NCI-H748 (cell line): ENCODE measurements around the gene ETS1.

Experiments used
- DNase-seq: peaks from one replicate; lab custom pipeline; 2025; ENCODE audit not compliant: unreplicated experiment; lab: John Stamatoyannopoulos, UW

ETS1 gene

DNA sequence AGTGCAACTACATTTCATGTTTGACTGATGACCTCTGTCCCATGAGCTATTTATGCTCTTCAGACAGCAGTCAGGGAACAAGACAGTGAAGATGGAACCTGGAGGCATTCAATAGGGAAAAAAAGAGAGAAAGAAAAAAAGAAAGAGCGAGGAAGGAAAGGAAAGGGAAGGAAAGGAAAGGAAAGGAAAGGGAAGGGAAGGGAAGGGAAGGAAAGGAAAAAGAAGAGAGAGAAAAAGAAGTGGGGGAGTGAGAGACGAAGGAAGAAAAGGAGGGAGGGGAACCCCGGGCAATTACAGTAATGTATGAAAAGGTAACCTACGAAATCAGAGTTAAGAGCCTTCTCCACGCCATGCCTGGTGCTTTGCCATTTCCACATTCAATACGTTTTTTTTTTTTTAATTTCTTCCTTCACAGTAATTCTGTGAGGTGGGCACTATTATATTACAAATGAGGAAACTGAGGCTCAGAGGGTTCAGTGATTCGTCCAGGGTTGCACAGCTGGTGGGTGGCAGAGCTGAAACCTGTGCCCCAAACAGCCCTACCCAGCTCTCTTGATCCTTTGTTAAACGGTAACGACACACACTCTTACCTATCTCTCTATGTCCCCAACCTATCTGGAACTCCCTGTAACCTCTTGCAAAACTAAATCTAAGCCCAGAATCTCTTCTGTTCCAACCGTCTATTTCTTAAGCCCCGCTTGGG is 39.3 kb downstream of the ETS1 start:
- no peak for DNase-seq

DNA sequence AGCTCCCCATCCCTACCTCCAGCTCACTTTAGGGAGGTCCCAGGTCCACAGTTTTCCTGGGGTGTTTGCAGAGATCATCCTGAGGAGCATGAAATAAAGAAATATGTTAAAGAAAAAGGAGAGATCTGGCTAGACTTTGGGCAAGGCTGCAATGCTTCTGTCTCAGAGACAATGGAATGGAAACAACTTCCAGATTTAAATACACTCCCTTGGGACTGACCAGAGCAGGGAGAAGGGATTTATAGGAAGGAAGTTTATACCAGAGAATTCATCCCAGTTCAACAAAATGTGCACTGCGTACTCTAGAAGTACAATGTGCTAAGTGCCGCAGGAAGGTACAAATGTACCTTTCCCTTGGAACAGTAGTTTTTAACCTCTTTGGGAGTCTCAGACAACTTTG is 40.4 kb downstream of the ETS1 start:
- no peak for DNase-seq

DNA sequence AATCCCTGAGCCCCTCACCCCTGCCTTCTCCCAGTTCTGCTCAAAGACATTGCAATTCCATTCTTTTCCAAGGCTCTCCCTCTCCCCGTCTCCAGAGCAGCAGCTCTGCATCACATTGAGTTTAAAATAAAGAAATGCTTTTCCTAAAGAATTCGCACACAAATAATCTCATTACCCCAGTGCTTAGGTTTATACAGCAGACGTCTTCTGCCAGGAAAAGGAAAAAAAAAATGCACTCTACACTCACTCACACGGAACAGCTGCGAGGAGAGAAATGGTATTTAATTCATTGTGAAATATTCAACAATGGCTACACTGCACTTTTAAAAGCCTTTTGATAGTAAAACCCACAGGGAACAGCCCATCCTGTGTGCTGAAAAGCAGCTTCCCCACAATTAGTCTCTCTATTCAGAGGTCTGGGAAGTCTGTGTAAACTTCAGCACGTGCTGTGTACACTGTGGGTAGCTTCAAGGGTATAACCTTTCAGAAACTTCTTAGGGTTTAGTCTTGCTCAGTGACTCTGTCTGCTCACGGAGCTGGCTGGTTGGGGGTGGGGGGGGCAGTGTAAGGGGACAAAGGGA is 42.8 kb downstream of the ETS1 start:
- peak; percentile 78 for DNase-seq

DNA sequence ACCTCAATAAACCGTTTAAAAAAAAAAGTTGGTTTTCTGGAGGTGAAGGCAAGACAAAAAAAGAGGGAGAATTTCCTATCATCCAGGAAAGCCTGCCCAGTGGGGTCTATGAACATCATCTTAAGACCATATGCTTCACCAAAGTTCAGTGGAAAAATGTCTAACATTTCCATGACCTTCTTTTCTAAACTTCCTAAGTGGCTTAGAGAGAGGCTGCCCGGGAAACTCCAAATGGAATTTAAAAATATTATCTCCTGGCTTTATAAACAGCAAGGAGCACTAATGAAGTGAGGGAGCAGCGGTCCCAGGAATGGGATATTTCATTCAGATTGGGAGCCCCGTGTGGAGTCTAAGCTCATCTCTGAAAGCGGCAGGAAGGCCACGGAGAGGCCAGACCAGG is 46.9 kb downstream of the ETS1 start:
- no peak for DNase-seq

DNA sequence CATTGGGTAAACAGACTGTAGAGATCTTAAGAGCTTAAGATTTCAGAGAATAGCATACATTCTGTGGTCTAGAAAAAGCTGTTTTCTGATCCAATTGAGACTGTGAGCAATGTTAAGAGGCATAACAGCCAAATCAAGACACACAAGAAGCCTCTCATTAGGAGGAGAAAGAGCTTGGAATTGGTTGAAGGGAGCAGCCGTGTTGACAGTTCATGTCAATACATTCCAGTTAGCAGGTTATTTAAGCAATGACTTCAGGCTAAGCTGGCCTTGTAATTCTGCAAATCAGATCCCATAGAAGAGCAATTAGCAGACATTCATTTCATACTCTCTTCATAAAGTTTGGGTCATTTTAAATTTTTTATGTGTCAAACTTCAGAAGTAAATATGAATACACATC is 50.9 kb downstream of the ETS1 start:
- no peak for DNase-seq

DNA sequence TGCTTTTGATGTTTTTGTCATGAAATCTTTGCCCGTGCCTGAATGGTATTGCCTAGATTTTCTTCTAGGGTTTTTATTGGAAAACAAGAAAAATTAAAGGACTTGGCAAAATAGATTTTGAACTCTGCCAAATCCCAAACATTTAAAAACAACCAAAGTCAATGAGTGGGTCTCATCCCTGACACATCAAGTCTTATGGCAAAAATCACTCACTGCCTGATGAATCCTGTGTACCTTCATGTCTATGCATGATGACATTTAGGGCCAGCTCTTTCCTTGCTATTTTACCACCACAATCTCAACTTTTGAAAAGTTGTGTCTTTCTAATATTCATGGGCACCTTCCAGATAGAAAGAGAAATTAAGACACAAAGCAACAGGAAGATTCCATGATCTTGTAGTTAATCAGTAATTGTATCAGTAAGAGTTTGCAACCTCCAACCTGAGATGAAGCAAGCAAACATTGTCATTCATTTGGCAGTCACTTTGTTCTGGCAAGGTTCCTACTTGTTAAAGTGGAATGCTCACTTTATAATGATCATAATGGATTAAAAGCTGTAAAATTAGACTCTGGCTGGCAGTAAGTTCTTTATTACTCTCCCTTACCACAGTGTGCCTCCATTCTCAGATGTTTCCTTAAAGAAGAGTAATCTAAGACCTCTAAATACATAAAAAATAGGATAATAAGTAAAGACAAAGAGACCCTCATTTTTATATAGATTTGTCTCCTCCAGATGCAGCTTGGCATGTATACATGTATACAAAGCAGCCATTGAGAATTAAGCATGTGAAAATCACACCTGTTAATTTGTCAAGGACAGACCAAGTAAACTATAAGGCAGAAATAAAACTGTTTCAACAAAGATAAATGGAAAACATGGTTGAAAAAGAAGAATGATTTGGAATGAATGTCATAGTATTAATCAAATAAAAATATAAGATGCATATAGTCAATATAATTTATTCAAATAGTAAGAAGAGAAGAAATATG is 51.6 kb downstream of the ETS1 start:
- DNase-seq, result no peak

DNA sequence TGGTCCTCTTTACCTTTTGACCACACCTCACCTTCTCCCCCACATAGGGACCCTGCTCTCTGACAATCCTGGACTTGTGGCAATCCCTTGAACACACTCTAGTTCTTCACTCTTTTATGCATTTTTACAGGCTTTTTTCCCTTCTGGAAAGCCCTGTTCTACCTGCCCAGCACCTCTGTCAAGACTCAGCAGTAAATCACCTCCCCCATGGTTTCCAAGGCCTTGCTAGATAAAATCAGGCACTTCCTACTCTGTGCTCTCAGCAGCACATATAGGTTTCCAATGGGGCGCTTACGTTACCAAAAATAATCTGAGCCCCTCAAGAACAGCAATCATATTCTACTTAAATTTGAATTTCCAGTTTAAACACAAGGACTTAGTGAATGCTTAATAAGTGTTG is 53.9 kb downstream of the ETS1 start:
- no peak for DNase-seq

DNA sequence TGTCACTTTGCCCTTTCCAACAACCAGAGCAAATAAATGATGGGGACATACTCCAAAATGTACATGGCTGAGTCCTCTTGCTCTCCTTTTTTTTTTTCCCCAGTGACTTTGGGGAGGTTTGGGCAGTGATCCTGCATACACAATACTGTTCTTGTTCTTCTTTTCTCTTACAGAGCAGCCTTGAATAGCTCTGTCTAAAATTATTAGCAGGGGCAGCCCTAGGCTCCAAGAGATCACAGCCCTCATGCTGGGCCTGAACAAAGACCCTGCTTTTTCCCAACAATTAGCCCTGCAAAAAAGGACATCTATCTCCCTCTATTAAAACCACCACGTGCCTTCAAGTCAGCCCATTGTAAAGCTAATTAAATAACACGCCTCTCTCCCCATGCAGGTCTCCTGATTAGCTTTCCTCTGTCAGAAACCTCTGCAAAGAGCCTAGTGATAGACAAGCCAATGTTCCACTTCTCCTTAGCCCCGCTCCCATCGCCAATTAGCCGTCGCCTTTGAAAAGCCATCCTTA is 54.7 kb downstream of the ETS1 start:
- DNase-seq, result peak; percentile 92

DNA sequence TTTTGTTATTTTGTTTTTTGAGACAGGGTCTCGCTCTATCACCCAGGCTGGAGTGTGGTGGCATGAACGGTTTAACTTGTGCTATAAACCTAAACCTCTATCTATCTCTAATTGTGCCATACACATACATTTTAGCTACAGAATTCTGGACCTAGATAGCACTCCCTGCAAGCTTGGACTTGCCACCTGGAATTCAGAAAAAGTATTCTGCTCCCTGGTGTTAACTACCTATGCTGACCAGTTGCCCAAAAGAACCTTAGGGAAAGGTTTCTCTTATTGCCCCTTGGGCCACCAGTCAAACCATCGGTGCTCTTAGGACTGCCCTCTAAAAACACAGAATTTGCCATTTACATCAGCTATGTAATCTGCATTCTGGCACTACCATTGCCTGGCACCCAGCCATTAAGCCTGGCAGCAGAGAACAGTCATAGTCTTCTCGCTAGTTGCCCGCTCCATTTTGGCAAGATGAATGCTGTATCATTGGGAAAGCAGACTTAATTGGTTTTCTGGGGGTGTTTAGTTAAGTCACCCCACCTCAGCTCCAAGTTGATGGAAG is 55.3 kb downstream of the ETS1 start:
- peak; percentile 42 for DNase-seq

DNA sequence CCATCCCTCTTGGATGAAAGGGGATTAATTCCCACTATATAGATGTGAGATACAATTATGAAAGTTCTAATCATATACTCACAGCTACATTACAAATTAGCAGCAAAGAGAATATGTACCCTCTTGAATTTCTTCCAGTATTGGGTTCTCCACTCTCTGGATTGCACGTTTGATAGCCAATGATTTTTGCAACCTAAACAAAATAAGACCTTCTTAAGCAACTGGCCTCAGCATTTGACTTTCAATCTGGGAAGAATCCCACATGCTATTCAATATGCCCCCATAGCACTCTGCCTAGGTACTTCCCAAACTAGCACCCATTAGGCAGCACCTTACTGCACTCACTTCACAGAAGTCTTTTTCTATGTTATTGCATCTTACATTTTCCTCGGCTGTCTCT is 55.8 kb downstream of the ETS1 start:
- DNase-seq, result no peak

DNA sequence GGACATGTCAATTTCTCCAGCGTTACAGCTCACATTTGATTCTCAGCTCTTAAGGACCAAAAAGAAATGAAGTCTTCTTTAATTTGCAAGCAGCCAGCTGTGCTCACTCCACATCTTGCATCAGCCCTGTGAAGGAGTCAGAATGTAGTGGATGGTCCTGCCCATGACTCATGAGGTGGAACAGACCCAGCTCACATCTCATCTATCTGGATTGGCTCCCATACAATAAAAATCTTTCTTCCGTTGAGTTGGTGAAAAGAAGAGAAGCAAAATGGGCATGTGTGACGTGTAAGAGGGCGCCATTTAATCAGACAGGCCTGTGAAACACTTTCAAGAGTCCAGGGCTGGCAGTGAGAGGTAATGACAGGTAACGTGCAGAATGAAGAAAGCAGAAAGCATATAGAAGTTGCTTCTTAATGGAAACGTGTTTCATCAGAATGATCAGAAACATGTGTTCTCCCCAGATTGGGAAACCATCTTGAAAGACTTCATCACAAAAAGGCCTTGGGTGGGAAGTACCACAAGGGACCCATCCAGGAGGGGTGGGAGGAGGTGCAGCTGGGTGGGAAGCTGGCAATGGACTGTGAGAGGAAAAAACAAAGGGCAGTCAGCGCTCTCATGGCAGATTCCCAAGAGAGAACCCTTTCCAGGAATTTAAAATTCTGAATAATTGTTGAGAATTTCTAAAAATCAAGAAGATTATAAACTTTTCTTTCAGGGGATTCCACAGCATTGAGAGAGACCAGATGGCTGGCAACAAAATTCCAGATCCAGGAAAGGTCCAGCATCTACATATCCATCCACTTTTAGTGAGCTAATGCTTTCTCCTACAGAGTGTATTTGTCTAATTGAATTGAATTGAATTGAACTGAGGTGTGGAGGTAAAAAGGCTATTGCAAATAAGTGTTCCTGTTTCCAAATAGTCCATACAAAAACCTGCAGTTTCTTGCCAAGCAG is 57.0 kb downstream of the ETS1 start:
- DNase-seq, result no peak

DNA sequence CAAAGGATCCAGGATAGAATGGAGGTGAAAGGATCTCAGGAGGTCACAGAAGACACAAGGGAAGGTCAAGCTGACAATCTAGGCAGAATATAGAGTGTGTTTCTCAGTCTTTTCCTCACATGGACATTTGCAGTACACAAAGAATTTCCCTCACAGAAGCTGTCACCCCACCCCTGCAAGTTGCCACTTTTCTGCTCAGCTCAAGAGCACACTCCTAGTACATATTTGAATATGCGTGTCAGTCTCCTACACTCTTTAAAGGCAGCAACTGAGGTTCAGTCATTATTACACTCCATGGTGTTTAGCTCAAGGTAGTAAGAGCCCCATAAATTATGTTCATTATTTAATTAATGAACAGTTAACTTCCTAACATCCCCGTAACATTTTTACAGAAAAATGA is 59.1 kb downstream of the ETS1 start:
- DNase-seq, result no peak

DNA sequence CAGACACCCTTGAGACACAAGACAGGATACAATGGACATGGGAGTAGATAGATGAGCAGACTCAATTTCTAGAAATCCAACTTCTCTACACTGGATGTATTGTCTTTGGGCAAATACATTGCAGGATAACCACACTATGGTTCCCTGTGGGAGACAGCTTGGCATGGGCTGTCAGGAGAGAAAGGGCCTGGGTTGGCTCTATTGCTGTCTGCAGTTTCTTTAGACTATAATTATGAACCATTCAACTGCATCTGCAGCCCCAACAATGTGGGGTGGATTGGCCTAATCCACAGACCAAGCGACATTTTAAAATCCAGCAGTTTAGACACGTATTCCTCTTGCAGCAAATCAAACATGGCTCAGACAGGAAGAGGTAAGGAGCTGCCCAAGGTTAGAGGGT is 60.3 kb downstream of the ETS1 start:
- no peak for DNase-seq

DNA sequence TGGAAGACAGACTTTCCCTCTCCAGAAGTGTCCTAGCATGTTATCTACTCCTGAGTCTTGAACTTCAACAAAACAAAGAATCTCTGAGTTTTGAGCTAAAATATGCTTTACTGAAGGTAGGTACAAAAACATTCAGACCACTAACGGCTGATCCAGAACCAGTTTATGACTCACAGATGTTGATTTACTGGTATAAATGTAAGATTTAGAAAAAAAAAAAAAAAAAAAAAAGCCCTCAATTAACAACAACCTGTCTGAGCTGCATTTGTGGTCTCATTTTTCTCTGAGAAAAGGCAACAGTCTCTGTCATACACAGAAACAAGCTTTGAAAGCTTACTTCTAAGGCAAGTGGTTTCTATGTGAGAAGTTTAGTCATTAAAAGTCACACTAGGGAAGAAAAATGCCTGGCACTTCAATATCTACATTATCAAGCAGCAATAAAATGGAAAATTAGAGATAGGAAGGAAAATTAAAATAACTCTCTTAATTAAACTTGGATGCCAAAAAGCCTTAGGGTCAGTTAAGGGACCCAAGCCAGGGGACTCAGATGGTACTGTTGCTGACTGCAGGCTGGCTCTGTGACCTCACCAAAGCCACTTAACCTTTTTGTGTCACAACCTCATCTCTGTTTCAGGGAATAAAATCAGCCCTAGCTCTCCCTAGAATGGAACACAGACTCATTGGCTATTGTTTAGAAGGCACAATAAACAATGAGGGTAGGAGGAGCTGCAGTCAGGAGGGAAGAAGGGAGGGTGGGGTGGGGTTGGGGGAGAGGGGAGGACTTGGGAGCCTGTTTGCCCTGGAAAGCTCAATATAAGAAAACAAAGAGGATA is 61.7 kb downstream of the ETS1 start:
- DNase-seq, result peak; percentile 66

DNA sequence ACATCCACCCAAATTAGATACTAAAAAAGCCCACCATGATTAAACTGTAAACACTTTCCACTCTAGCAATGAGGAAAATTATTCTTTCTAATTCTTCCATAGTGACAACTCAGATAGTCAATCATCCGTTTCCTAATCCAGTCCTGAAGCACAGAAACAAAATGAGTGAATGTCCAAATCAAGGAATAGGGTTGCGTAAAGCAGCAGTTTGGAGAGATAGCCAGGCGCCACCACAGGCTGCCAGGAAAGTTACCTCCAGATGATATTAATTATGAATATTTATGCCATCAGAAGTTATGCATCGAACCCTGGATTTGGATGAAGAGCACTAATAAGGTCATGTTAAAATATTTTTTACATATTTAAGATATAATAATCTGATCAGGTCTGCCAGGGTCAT is 63.2 kb downstream of the ETS1 start:
- DNase-seq, result no peak

DNA sequence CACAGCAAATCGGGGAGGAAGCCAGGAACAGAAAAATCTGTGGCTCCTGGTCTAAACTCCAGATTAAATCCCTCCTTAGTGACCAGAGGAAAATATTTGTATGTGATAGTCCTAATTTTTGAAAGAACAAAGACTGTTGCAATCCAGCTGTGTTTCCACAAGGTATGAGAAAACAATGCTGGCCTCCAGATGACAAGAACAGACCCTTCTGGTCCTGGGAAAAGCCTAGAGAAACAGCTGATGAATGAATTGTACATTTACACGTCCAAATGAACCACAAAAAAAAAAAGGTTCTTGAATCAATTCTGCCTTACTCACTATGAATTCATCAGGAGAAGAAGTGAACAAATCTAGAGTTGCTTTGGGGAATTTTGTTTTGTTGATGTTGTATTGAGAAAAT is 63.7 kb downstream of the ETS1 start:
- DNase-seq, result no peak

DNA sequence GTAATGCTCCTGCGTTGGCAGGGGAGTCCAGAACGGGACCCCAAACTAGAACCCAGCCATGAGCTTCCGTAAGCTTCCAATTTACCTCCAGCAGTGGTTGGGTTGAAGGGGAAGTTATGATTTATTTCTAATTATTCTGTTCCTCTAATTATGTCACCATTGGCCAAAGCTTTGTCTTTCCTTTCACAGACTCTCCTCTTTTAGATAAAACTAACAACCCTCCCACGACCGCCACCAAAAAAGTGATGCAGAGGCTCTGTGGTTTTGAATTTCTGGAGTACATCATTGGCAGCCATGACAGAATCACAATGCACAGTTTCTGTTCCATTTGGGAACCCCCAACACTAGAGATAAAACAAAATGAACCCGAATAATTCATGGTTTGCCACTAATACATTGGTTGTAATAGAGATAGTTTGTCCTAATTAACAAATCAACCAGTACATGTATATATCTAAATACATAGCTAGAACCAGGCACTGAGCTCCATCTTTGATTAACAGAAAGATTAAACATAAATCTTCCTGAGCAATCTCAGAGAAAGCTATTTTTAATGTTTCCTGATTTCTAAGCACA is 64.3 kb downstream of the ETS1 start:
- DNase-seq, result no peak

DNA sequence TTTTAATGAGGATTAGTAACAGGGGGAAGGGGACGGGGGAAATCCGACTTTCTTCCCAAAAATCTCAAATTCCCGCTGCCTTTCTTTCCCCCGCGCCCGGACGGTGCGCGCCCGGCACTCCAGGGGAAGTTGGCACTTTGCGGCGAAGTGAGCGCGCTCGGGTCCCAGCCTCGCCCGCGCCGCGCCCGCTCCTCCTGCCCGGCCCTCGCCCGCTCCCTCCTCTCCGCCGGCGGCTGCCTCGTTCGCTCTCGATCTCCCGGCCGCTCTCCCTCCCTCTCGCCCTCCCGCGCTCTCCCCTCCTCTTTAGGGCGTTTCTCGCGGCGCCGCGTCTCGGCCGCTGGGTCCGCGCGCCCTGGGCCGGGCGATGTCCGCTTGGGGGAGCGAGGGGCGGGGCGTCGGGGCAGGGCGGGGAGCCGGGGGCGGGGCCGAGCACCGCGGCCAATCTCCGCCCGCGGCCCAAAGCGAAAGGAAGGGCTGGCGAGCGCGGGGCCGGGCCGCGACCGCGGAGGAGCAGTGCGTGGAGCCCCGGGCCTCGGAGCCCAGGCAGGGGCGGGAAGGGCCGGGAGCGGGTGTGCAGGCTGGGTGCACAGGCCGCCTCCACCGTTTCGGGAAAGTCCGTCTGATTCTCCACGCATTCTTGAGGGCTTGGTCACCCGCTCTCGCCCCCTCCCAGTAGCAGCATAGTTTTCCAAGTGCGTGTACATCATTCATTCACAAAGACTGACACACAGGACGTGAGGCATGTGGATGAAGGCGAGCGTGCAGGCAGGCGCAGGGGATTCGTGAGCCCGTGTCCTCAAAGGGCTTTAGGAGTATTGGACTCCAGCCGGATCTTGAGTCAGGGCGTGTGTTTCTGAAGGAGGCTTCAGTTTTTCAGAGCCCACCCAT is 65.1 kb downstream of the ETS1 start:
- peak; percentile 93 for DNase-seq
